Stimulated activated CD4-positive, alpha-beta T cell treated with anti-CD3 and anti-CD28 coated beads, Interleukin-4, amount 100 ng/mL, for 48 hours (primary cell): Measurements from ENCODE around the gene POU6F2.
"Not testable (repeated sequence)": the region's sequence is repeated elsewhere in the genome, so short reads cannot be mapped to it uniquely, and the experiment has no call there.

ENCODE experiments used
- DNase-seq, 2 donors: peaks; one replicate each; pipeline ENCODE4 v3.0.0-alpha.2; 2020; ENCODE audit warnings: low read depth in 2 of 2

The POU6F2 gene, protein sequence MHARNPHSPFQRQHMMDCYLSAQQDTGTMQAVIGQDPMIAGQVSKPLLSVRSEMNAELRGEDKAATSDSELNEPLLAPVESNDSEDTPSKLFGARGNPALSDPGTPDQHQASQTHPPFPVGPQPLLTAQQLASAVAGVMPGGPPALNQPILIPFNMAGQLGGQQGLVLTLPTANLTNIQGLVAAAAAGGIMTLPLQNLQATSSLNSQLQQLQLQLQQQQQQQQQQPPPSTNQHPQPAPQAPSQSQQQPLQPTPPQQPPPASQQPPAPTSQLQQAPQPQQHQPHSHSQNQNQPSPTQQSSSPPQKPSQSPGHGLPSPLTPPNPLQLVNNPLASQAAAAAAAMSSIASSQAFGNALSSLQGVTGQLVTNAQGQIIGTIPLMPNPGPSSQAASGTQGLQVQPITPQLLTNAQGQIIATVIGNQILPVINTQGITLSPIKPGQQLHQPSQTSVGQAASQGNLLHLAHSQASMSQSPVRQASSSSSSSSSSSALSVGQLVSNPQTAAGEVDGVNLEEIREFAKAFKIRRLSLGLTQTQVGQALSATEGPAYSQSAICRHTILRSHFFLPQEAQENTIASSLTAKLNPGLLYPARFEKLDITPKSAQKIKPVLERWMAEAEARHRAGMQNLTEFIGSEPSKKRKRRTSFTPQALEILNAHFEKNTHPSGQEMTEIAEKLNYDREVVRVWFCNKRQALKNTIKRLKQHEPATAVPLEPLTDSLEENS

DNA sequence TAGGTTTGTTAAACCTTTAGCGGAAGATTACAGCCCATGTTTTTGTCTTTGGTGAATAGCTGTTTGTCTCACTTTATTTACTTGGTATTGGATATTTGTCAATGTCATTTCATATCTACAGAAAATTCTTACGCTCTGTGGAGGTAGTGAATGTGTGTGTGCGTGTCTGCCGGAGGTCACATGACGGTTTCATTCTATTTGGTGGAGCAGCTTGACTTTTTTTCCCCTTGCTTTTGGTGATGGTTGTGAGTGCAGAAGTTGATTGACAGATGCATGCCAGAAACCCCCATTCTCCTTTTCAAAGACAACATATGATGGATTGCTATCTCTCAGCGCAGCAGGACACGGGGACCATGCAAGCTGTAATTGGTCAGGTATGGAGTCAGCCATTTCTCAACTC is at the start of gene POU6F2:
TSS of gene POU6F2 (plus strand) at position 225 of the 400 bp plus-strand sequence. CDS start at position 270, 45 bp downstream.
- no peak for DNase-seq

DNA sequence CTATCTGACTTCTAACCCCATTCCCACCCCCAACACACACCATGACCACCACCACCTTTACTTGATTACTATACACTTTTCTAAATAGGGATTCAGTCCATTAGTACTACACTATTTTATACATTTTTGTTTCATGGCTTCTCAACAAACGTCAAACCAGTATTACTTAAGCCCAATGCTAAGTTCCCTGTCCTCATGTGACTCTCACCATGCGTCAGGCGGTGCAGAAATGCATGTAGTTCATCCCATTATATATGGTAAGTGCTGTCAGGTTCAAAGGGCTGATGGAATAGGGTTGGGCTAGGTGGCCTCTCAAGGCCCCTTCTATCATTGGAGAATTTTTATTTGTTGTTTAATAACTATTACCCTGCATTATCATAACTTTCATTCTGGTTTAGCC is 49.2 kb upstream of the POU6F2 start:
- no peak for DNase-seq

DNA sequence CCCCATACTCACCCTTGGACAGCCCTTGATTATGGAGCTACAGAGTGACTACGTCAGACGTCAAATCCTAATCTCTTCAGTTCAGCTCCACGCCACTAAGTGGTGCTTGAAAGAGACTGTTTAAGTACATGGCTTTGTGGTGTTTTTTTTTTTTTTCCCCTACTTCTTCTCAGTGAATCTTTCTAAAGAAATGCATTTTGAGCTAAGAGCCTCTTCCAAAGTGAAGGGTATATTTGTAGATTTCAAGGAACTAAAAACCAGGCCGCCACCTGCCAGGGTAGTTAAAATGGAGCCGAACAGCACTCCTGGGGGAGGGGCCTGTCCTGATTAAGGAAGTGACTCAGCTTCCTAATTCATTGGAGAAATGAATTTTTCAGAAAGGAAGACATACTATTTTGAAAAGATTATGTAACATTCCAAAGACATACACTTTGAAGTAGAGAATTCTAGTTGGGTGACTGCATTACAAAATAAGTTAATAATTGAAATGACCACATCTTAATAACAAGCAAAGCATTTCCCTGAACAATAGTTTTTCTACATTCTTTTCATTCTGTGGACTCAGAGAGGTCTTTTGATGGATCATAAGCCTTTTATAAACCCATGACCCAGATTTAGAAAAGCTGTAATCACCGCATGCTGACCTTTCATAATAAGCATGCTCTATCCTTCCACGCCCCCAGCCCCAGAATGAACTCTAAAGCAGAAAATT is 48.1 kb upstream of the POU6F2 start:
- DNase-seq, result no peak

DNA sequence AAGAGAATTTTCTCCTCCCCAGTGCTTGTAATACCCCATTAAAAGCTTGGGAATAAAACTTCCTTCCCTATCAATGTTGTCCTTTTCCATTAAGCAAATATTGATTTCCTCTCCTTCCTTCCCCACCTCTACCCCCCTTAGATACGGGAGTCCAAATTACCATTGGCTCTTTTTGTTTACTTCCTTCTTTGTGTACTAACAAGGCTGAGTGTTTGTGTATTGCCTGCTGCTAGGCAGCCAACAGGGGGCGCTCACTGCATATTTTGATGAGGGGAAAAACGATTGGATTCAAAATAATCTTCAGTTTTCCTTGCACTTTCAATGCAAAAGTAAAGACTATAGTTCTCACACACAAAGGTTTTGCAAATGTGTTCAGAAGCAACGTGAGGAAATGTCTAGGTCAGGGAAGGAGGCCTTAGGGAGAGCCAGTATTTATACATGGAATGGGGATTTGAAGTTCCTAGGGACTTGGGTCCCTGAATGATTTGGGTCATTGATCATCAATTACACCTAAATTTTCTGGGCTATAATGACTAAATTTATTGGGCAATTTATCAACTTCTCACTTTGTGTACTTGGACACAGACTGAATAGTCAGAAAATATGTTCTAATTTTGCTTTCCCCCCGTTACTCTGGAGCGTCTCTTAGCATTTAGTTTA is 45.1 kb upstream of the POU6F2 start:
- peak; percentile 39 to 60 for DNase-seq

DNA sequence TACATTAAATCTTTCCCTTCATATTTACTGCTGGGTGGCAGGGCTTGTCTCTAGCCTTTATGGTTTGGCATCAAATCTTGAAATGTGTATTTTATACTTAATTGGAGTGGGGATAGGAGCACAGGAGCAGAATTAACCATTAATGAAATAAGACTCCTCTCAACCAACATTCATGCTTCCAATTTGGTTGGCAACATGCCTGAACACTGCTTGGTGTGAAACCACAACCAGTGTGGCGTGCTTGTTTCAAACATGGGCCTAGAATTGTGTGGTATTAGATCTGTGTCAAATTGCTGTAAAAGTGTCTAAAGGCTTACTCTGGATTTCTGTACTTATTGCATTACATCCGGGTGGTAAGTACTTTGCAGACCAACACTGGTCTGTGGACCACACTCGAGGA is 43.7 kb upstream of the POU6F2 start:
- DNase-seq, result no peak

DNA sequence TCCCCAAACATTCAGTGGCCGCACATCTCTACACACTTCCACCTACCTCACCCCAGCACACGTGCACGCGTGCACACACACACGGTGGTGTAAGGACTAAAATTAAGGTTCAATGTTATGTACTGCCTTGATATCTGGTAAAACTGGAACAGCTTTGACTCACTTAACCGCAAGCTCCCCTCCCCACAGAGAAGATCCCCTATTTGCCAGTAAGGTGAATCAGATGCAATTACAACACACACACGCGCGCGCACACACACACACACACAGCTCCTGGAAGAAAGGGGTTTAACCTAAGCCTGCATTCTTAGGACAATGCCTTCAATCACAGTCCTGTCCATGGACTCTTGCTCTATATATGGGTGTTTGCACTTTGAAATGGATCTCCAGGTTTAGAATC is 43.2 kb upstream of the POU6F2 start:
- no peak for DNase-seq

DNA sequence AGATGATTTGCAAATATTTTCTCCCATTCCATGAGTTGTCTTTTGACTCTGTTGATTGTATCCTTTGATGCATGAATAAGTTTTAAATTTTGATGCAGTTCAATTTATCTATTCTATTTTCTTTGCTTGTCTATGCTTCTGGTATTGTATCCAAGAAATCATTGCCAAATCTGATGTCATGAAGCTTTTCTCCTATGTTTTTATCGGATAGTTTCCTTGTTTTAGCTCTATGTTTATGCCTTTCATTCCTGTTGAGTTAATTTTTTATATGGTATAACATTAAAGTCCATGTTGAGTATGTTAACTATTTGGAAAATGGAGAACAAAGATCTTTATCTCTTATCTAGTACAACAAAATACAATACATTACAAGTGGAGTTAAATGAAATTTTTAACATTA is 41.1 kb upstream of the POU6F2 start:
- no peak for DNase-seq

DNA sequence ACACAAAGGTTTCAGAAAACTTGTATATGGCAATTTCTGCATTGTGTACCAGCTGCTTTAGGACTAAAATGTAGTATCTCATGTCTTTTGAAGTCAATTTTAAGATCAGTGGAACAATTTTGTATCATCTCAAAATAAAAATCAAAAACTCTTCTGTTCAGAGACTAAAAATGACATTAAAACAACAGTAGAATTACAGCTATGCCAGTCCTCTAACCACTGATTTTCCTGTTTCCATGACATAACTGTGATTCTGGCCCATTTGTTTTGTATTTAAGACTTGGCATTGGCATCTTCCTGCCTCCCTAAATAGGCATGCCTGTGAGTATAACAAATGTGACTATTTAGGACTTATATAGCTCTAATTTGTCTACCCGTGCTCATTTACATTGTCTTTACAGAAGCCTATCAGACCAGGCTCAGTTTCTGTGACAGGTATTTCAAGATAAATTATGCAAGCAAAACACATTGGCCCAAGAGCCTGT is 39.7 kb upstream of the POU6F2 start:
- DNase-seq, result no peak

DNA sequence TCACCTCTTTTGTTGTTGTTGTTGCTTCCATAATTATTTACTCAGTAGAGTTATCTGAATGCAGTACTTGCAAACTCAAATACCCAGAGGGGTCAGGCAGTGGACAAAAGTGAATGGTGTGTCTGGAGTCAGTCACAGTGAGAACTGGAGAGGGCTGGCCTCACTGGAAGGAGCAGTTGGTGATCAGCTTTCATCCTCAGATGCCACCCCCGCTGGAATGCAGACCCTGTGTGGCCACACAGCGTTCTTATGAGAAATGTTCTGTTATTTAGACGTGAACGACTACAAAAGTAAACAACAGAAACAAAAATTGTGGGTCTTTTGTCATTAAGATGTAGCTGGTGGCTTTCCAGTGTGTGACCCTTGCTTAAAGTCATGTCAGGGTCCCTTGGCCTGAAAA is 39.1 kb upstream of the POU6F2 start:
- no peak for DNase-seq

DNA sequence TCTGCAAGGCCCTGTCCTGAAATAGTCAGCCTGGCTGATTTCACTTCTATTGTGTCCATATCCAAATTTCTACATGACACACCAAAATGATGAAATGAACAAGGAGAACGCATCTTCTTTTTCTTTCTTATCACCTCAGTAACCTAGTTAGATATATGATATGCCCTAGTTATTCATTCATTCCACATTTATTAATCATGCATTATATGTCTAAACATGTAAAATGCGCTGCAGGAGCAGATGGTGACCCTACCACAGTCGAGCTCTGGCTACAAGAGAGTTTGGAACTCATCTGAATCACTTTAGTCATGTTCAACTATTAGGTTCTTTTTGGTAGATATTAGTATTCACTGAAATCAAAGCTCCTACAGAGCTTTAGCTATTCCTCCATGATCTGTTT is 36.9 kb upstream of the POU6F2 start:
- DNase-seq, result no peak

DNA sequence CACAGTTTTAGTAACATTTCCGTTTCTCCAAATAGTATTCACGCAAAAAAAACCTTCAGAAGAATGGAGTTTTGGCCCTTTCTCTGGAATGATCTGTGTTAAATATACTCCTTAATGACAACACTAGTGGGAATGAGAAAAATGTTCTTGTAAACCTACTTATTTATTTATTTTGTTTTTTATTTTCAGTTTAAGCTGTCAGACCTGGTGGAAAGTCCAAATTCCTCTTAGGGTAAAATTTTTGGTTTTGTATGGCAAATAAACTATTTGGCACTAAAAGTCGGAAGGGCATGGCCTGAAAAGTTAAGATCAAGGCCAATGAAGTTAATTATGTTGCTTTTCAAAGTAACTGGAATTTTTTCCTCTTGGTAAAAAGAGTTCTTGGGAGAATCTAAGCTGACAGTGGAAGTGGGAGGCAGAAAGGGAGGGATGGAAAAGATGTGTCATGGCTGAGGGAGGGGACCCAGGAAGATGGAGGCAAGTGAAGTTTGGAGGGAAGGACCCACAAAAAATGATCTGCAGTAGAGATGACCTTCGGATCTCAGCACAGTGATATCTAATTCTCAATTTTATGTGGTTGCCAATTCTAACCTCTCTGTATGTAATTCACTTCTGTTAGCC is 35.2 kb upstream of the POU6F2 start:
- no peak for DNase-seq

DNA sequence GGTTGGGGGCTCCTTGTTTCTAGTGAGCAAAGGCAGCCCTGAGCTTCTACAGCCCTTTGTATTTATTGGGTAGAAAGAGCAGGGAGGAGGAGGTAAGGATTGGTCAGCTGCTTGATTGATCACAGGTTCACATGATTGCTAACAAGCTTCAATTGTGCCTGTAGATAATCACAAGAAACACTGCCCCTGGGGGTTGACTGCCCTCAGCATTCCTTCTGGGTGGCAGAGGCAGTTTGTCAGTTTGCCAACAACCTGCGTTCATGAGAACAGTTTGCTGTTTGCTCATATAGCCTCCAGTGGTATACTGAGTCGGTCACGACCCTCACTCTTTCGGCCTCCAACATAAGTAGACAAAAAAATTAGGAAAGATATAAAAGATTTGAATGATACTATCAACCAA is 30.2 kb upstream of the POU6F2 start:
- not testable (repeated sequence) for DNase-seq

DNA sequence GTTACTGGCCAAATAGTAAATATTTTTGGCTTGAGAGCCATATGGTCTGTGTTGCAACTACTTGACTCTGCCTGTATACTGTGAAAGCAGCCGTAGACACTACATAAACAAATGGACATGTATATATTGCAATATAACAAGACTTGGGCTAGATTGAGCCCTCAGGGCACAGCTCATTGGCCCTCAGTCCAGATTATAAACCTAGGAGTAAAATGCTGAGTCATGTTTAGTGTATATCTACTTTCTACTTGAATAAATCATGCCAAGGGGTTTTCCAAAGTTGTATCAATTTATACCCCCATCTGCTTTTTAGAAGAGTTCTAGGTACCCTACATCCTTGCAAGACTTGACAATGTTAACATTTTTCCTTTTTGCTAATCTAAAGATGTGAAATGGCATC is 27.4 kb upstream of the POU6F2 start:
- DNase-seq, result no peak

DNA sequence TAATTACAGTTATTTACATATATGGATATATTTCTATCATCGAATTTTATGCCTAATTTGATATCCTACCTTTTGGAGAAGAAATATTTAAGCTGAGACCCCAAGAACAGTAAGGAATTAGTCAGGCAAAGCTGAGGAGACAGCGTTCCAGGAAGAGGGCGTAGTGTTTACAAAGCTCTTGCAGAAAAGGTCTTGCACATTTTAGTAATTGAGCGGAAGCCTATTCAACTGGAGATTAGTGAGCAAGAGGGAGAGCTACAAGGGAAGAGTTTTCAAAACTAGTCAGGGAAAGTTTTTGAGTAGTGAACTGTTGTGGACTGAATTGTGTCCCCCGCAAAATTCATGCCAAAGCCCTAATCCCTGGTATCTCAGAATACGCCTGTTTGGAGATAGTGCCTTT is 26.5 kb upstream of the POU6F2 start:
- no peak for DNase-seq

DNA sequence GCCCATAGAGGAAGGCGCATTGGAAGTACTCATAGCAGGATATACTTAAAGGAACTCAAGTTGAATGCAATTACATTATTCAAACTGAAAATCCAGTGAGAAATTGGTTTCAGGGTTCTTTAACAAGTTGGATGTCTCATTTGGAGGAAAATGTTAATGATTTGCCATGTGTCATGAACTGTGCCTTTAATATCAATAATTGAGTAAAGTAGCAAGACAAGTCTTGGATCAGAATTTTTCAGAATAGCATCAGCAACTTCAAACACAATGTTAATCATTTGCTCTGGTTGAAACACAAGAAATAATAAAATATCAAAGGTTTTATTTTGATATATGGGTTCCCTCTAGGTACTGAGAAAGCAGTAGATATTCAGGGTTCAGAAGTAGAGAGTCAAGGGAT is 24.5 kb upstream of the POU6F2 start:
- DNase-seq, result no peak

DNA sequence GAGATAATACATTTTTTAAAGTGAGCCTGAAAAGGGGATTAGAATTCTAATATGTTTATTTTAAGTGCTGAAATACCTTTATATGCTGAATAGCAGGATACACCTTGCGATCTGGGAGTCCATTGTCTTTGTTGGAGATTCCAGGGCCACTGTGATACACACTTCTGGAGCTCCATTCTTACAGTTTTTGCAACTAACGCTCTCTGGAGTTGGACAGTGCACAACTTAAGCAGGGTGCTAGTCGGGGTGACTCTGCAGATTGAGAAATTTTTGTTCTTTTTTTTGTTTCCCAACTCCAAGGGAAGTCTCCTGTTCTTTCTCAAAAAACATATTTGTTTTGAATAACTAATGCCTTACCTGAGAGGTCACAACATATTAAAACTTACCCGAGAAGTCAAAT is 23.7 kb upstream of the POU6F2 start:
- no peak for DNase-seq

DNA sequence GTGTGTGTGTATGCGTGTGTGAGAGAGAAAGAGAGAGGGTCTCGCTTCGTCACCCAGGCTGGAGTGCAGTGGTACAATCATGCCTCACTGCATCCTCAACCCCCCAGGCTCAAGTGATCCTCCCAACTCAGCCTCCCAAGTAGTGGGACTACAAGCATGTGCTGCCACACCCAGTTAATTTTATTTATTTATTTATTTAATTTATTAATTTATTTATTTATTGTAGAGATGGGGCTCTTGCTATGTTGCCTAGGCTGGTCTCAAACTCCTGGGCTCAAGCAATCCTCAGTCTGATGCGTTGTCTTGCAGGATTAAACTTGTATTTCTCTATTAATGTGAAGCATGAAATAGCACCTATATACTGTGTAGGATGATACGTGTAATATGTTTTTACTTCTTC is 21.8 kb upstream of the POU6F2 start:
- no peak for DNase-seq

DNA sequence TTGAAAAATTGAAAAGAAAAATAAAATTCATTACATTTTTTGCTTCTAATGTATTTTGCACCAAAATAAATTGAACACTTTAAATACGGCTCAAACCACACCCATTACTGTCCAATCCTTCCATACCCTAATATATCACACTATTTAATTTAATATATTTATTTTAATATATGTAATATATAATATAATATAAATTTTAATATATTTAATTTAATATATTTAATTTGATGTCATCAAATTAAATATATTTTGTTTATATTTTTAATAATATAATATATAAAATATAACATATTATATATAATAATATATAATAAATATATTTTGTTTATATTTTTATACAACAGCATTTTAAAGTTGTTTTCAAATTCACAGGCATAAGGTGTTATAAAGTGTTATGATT is 15.7 kb upstream of the POU6F2 start:
- DNase-seq, result no peak

DNA sequence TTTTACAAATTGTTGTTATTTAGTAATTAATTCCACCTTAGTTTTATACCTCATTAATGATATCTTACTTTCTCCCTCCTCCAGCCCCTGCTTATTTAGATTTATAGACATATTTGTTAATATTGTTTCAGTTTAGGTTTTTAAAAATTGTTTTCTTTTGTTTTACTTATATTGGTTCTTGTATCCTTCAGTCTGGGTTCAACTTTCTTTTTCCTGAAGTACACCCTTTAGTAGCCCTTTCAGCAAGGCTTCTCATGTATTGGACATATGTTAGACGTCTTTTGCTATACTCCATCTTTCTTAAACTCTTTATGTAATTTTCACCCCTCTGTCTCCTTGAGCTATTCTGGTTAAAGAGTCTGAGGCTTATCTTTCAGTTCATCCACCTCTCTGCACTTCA is 12.8 kb upstream of the POU6F2 start:
- DNase-seq, result no peak

DNA sequence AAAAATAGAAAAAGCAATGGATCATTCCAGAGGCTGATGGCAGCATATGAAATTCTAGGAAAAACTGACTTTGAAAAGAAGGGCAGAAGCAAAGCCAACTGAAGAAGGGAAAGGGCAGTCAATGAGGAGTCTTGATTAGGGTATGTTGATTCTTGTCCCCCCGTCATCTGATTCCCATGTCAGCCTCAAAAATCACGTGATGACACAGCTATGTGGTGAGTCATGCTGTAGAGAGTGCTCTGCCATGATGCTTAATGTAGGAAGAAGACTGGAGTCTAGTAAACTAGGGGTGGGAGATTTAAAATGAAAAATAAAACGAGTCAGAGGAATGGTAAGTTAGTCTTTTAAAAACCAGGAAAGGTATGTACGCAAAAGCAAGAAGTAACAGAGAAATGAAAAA is 3.9 kb upstream of the POU6F2 start:
- DNase-seq, result no peak

DNA sequence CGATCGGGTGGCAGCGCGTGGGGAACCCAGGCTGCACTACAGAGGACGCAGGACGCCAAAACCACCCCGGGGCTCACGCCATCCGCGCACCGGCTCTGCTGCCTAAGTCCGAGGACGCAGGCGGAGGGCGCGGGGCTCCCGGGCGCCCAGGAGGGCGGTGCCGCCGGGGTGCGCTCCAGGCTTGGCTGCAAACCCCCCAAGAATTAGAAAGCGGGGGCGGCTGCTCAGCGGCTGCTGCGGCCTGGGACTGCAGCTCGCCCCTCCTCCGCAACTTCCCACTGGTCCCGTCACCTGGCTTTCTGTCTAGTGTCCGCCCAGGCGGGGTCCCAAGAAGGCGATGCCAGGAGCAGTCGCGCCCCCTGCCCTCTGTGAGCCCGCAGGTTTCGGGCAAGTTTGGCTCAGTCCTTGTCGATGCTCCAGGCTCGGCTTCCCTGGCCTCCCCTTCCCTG is 1.7 kb upstream of the POU6F2 start:
- no peak for DNase-seq

DNA sequence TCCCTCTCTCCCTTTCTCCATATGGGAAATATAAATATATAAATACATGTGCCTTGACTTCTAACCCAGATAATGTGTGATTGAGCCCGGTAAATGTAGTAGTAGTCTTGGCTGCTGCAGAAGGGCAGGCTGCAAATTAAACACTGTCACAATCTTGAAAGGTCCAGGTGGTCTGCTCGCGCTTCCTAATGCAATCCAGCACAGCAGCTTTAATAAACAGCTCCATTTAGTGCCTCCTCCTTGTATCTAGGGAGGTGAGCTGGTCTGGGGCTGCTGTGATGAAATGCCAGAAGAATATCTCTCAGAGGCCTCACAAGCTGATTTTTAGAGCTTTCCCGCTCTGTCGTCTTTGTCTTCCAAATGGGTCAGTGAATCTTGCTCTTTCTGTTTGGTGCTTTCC is 782 bp downstream of the POU6F2 start:
- DNase-seq, result no peak
